ENCODE results near the gene MTMR6.
"Not testable (repeated sequence)": the region's sequence is repeated elsewhere in the genome, so short reads cannot be mapped to it uniquely, and the experiment has no call there.

Gene MTMR6

DNA sequence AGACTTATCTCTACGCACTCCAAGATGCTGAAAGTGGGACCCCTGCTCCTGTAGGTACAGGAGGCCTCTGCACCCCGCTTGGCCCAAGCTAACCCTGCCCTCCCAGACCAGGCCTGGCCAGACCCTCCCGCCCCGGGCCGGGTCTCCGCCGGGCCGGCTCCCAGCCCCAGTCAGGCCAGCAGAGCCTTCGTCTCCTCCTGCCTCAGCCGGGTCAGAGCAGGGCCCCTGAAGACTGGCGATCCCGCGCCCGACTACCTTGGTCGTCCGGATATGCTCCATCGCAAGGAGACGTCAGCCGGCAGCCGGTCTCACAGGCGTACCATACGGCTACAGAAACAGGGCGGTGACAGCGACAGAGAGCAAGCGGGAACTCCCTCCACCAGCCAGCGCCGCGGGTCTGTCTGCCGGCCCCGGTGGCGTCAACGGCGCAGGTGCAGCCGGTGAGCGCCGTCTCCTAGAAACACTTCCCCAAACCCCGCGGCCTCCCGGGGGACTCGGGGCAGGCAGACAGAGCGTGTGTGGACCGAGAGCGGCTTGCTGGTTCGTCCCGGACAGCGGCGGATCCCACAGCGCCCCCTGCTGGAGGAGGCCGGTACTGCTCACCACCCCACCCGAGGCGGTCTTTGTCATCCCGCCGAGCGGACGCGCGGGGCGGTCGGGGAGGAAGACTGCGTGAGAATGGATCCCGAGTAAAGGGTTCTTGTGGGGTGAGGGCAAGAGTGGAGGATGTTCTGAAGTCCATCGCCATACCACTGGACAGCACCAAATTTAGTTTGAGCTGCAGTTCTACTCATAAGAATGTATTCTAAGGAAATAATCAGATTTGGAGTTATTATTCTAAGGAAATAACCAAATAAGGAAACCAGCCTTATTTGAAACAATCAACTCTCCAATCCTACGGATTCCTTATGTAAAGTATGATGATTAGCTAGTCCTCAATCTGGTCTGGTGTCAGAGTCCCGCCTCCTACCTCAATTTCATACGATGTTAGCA, at the start of gene MTMR6:
TSS of gene MTMR6 (minus strand) at position 520 of the 993 bp plus-strand sequence. CDS start at position 279, 241 bp downstream.
- peak; percentile 59 to 85 for DNase-seq

DNA sequence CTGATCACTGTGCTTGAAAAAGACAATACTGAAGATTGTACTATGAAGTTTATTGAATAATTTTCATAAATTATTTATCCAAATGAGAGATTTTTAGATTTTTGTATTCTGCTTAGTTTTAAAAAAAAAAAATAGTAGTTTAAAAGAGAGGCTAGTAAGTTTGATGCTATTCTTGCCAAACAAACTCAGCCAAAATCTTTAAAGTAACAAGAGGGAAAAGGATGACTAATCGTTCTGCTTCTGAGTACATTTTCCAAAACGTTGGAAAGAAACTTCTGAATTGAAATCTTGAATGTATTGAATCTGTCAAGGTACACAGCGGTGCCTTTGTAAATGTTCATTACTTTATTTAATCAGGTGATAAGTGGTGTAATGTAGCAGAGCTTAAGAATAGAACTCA, 48.6 kb upstream of the MTMR6 start:
- DNase-seq, result no peak

DNA sequence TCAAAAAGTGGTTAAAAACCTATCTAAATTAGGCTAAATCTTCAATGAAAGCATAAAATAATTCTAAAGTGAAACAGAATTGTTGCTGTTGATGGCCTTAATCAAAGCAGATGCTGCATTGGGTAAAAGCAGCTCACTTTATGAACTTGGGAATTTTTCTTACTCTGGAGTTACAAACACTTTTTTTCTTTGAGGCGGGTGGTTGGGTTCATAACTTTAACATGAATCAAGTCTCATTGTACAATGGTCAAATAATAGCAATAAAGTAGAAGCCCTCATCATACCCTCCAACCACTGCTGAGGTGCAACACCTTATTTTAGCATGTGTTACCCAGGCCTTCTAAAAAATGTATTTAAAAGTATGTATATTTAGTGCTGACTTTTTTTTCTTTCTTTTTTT, 43.3 kb upstream of the MTMR6 start:
- no peak for DNase-seq

- no peak for DNase-seq
Observed at GRCh38 chr13:25329706-25330105, 42.4 kb upstream of the MTMR6 start.

- no peak for DNase-seq
Observed at GRCh38 chr13:25324100-25324499, 36.8 kb upstream of the MTMR6 start.

GRCh38 chr13:25319771-25320170, 32.5 kb upstream of the MTMR6 start:
- peak in 1 of 2 experiments; percentile 4 for DNase-seq

GRCh38 chr13:25318946-25319345, 31.7 kb upstream of the MTMR6 start:
- not testable (repeated sequence) for DNase-seq

- no peak for DNase-seq
Observed at GRCh38 chr13:25310891-25311290, 23.6 kb upstream of the MTMR6 start.

- no peak for DNase-seq
Observed at GRCh38 chr13:25306671-25307464, 19.6 kb upstream of the MTMR6 start.

- DNase-seq, result no peak
Observed at GRCh38 chr13:25302121-25302520, 14.8 kb upstream of the MTMR6 start.

DNA sequence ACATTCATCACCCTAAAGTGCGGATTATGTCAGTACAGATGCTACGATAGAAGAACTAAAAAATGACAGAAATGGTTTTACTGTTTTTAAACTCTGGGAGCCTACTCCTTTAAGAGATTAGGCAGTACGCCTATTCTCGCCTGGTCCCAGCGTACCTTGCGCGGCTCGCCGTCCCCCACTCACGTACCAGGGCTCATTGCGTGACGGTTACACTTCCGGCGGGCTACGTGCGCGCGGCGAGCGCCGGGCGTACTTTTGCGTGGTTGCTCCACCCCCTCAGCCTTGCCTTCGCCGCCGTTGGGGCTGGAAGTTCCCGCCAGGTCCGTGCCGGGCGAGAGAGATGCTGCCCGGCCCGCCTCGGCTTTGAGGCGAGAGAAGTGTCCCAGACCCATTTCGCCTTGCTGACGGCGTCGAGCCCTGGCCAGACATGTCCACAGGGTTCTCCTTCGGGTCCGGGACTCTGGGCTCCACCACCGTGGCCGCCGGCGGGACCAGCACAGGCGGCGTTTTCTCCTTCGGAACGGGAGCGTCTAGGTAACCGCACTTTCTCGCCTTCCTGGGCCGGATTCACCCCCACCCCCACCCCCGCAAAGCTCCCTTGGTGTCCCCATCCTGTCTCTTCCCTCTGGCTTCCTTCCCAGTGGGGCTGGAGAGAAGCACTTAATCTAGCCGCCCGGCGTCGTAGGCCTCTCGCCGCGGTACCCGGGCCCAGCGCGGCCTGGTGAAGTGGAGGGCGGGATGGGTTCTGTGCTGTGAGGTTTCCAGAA, 14.2 kb upstream of the MTMR6 start, which contains the start of gene NUP58:
TSS of gene NUP58 (plus strand) at position 279 of the 767 bp plus-strand sequence. CDS start at position 428, 149 bp downstream.
- DNase-seq, result peak; percentile 80 to 95

GRCh38 chr13:25300861-25301346, 13.6 kb upstream of the MTMR6 start:
- DNase-seq, result no peak

DNA sequence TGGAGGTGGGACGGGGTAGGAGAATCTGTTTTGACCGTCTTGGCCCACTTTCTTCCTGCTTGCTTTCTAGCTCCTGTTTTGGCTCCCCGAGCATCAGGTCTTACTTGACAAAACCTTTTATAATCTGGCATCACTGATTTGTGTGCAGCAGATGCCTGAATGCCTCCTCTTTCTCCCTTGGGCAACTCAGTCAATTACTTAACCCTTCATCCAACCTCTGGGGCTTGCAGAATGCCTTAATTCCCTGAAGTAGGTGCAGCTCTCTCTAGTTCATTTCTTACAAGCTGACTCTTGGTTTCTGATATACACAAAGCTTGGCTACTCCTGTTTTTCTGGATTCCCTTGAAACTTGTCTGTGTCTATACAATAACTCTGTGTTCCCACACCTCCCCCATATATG, 8.4 kb upstream of the MTMR6 start:
- no peak for DNase-seq

GRCh38 chr13:25295228-25295627, 7.9 kb upstream of the MTMR6 start:
- DNase-seq, result no peak

DNA sequence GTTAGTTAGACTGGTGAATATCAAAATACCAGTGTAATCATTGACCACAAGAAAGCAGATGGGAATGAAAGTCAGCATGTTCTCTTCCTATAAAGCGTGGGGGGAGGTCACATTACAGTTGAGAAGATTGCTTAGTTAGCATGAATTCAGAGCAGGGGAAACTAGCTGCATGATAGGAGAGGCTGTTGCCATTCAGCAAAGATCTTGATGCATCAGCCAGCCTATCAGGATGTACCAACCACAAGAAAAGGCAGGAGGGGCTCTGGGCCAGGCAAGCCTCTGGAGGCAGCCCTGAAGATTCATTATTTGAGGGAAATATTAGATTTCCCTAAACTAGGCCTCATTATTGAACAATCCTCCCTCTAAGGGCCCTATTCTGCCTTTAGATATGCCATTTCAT, 5.0 kb upstream of the MTMR6 start:
- peak in 1 of 2 experiments; percentile 15 for DNase-seq

GRCh38 chr13:25291691-25292090, 4.4 kb upstream of the MTMR6 start:
- DNase-seq, result no peak

DNA sequence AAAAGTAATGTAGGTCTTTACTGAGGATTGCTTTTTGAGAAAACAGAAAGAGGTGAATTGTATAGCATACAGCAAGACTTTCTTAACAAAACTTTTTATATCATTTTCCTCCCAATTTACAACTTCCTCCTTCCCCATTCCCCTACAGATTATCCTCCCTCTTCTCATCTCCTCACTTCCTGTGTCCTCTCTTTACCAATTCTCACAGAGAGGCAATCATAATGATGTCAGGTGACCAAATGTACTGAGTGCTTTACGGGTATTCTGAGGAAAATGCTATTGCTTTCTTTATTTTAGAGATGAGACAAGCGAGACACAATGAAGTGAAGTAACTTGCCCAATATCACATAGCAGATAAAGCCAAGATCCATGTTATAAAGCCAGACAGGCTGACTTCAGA, 1.7 kb upstream of the MTMR6 start:
- no peak for DNase-seq

DNA sequence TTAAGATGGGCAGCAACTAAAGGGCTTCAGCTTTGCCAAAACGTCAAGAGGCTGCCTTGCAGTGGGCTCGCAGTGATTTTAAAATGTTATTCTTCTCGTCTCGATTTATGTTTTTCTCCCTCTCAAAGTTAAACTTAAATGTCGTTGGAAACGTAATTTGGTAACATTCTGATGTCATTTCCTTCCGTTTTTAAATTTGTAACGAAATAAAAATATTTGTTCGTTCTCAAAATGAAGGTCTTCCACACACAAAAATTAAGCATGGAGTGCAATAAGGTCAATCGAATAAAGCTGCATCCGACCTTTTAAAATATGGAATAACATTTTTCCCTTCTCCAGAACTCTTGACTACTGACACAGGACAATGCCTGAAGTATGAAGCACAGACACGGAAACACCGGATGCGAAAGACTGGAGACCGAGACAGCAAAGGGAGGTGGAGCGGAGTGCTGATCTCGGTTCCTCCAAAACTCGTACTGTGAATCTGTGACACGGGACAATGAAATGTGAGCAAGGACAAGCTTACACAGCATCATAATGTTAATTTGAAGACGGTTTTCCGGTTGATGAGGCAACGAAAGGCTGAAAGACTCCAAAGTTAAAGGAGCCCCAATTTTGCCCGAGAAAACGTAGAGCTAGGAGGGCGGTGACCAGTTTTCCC, 850 bp downstream of the MTMR6 start:
- DNase-seq, result peak in 1 of 2 experiments; percentile 7

GRCh38 chr13:25281935-25282332, 5.4 kb downstream of the MTMR6 start:
- no peak for DNase-seq

DNA sequence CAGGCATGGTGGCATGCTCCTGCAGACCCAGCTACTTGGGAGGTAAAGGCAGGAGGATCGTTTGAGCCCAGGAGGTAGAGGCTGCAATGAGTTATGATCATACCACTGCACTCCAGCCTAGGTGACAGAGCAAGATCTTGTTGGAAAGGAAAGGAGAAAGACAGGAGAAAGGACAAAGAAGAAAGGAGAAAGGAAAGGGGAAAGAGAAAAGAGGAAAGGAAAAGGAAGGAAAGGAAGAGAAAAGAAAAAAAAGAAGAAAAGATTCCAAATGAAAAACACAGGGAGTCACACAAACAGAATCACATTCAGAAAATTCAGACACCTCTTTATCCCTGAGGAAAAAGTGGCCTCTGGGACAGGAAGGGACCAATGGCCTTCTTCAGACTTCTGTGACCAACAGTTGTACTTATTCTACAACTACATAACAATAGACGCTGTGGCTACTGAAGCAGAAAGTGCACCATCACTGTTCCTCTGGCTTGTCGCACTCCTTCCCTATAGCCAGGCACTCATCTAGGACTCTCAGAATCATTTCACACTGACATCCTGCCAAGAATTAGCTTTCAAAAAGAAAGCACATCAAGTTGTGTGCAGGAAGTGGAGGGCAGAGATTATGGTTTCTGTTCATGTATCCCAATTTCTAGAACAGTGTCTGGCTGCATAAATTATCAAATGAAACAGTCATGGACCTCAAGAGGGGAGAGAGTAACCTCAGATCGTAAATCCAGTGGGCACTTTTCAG, 5.9 kb downstream of the MTMR6 start:
- no peak for DNase-seq

DNA sequence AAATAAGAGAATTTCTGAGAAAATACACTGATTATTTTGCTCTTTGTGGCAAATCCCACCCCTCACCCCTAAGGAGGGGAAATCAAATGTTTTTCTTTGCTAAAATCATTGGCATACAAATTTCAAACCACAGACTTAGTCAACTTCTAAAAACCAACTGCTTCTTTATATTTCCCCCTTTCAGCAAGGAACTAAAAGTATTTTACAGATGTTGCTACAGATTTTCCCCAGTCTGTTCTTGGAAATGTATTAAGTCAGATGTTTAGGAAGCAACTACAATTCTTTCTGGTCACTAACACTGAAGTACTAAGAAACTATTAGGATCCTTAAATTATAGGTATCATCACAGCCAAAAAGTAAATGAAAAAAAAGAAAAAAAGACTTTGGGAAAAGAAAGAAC, 6.9 kb downstream of the MTMR6 start:
- no peak for DNase-seq
